Measurements from ENCODE around the gene KRT86.

DNA sequence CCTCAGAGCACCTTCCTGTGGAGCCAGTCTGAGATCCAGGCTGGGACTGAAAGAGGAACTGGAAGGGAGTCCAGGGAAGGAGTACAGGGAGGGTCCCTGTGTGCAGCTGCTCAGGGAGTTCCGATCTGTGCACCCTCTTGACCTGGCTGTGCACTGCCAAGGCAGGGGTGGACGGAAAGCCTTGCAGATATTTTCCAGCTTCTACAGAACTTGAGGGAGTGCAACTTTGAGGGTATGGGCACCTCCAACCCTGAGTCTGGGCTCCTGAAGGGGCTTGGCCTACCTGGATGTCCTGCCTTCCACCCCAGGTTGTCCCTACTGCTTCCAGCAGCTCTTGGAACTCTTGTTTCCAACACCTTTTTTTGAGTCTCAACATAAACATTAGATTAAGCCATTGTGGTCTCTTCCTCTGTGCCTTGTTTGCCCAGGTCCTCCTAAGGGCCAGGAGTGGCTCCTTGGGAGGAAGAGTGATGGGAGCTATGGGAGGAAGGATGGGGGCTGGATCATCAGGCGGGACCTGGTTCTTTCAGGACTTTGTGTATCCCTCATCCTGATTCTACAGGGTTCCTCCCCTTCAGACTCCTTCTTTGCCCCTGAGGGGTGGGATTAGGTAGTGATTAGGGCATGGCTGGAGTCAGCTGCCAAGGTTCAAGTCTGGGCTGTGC, 37.9 kb upstream of the KRT86 start:
- TF ChIP-seq, protein P1, sequence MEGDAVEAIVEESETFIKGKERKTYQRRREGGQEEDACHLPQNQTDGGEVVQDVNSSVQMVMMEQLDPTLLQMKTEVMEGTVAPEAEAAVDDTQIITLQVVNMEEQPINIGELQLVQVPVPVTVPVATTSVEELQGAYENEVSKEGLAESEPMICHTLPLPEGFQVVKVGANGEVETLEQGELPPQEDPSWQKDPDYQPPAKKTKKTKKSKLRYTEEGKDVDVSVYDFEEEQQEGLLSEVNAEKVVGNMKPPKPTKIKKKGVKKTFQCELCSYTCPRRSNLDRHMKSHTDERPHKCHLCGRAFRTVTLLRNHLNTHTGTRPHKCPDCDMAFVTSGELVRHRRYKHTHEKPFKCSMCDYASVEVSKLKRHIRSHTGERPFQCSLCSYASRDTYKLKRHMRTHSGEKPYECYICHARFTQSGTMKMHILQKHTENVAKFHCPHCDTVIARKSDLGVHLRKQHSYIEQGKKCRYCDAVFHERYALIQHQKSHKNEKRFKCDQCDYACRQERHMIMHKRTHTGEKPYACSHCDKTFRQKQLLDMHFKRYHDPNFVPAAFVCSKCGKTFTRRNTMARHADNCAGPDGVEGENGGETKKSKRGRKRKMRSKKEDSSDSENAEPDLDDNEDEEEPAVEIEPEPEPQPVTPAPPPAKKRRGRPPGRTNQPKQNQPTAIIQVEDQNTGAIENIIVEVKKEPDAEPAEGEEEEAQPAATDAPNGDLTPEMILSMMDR (conservative IDR thresholded peaks at IDR 0.05; ENCODE audit: low read depth in 2 of 2) = no peak
- TF ChIP-seq EZH2phosphoT487 (IDR thresholded peaks at IDR 0.05; ENCODE audit: unreplicated experiment) = no peak
- TF ChIP-seq ZNF331 (CRISPR knock-in tag; IDR thresholded peaks at IDR 0.05; ENCODE audit: low read depth) = no peak
- TF ChIP-seq POLR2AphosphoS5 (IDR thresholded peaks at IDR 0.05; ENCODE audit: low read depth) = no peak
- no peak for TF ChIP-seq JUNB (IDR thresholded peaks at IDR 0.05; ENCODE audit: unreplicated experiment)
- TF ChIP-seq, protein P2, sequence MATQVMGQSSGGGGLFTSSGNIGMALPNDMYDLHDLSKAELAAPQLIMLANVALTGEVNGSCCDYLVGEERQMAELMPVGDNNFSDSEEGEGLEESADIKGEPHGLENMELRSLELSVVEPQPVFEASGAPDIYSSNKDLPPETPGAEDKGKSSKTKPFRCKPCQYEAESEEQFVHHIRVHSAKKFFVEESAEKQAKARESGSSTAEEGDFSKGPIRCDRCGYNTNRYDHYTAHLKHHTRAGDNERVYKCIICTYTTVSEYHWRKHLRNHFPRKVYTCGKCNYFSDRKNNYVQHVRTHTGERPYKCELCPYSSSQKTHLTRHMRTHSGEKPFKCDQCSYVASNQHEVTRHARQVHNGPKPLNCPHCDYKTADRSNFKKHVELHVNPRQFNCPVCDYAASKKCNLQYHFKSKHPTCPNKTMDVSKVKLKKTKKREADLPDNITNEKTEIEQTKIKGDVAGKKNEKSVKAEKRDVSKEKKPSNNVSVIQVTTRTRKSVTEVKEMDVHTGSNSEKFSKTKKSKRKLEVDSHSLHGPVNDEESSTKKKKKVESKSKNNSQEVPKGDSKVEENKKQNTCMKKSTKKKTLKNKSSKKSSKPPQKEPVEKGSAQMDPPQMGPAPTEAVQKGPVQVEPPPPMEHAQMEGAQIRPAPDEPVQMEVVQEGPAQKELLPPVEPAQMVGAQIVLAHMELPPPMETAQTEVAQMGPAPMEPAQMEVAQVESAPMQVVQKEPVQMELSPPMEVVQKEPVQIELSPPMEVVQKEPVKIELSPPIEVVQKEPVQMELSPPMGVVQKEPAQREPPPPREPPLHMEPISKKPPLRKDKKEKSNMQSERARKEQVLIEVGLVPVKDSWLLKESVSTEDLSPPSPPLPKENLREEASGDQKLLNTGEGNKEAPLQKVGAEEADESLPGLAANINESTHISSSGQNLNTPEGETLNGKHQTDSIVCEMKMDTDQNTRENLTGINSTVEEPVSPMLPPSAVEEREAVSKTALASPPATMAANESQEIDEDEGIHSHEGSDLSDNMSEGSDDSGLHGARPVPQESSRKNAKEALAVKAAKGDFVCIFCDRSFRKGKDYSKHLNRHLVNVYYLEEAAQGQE (IDR thresholded peaks at IDR 0.05; ENCODE audit: unreplicated experiment) = no peak
- no peak for TF ChIP-seq EZH2 (IDR thresholded peaks at IDR 0.05; ENCODE audit: low read depth, unreplicated experiment)
